K562 (cell line): ENCODE results near the gene SOWAHD. TPM values are rescaled to one million over a fixed set of nuclear protein-coding genes. Genes with fewer than 3 reads are reported as not detected.

ENCODE experiments used
- ATAC-seq: fragments of 200-7000 bp; cut with Tn5 transposase; 3 replicates; pipeline ENCODE4 v1.9.1; 2020; ENCODE audit warnings: moderate library complexity
- BruUV-seq: library from RNA; stranded (reverse); fragments of 400-500 nt; replicated peaks from 2 replicates; lab custom pipeline; 2021; lab: Mats Ljungman, UMichigan
- CTCF ChIA-PET: fragments of 300-600 bp; formaldehyde crosslinking; extraction: SDS; loops from one replicate; lab custom pipeline; 2021; ENCODE audit warnings: low intra/inter-chr PET ratio; lab: Yijun Ruan, JAX
- POLR2A ChIA-PET: fragments of 300-600, 350-650 bp; sonication (Branson Sonifier 250); formaldehyde crosslinking; extraction: SDS; loops from one replicate; lab custom pipeline; 2021; ENCODE audit warnings: antibody characterized with exemption, inconsistent platforms; lab: Yijun Ruan, JAX
- DNase-seq, 4 experiments: peaks; one replicate each; pipeline versions ENCODE4 v3.0.0 to v3.0.0-alpha.2; 2011 to 2018; ENCODE audit warnings: low spot score in 3 of 4, mixed read lengths in 3 of 4; ENCODE audit errors: extremely low read depth in 1 of 4
- FAIRE-seq: peaks from 2 replicates; lab custom pipeline; 2011; peaks lifted over from hg19 to GRCh38; lab: Jason Lieb, UNC
- H2AFZ ChIP-seq: 2 replicates; pipeline ENCODE4 v1.6.0; 2011; ENCODE audit warnings: low read depth, low read length, control low read depth, inconsistent platforms
- H3K27ac ChIP-seq: fragments of 200-600 bp; 3 replicates; pipeline ENCODE4 v1.8.0; 2011; ENCODE audit warnings: low read depth, mild to moderate bottlenecking, control low read depth, inconsistent platforms, low read length, moderate library complexity, mixed read lengths; ENCODE audit errors: extremely low read depth
- H3K27me3 ChIP-seq, 2 experiments: fragments of 300-600 bp in 1 of 2; 2 replicates in 1 of 2; 3 replicates in 1 of 2; pipeline versions ENCODE4 v1.6.0 to v1.8.0; 2011; ENCODE audit warnings: inconsistent platforms in 2 of 2, low read length in 2 of 2, mild to moderate bottlenecking in 1 of 2, mixed read lengths in 1 of 2, moderate library complexity in 1 of 2; ENCODE audit not compliant: control insufficient read depth in 2 of 2, insufficient read depth in 2 of 2
- H3K36me3 ChIP-seq: fragments of 300-600 bp; 3 replicates; pipeline ENCODE4 v1.8.0; 2011; ENCODE audit warnings: mild to moderate bottlenecking, low read length, inconsistent platforms; ENCODE audit not compliant: control insufficient read depth, insufficient read depth
- H3K4me1 ChIP-seq, 2 experiments: fragments of 200-600 bp in 1 of 2; replicated peaks in 1 of 2; 2 replicates in 1 of 2; 3 replicates in 1 of 2; pipeline versions ENCODE4 v1.5.1 to v1.8.0; 2011; ENCODE audit warnings: inconsistent platforms in 2 of 2, low read length in 2 of 2, mild to moderate bottlenecking in 1 of 2, mixed read lengths in 1 of 2, moderate library complexity in 1 of 2; ENCODE audit not compliant: control insufficient read depth in 2 of 2, insufficient read depth in 2 of 2
- H3K4me2 ChIP-seq: 2 replicates; pipeline ENCODE4 v1.6.1; 2011; ENCODE audit warnings: low read length, control low read depth, inconsistent platforms, mixed read lengths; ENCODE audit not compliant: insufficient read depth
- H3K4me3 ChIP-seq: fragments of 200-600 bp; sonication (generic), shearing (Covaris generic); 2 replicates; pipeline ENCODE4 v1.5.1; 2016; ENCODE audit warnings: control low read depth, inconsistent platforms
- H3K79me2 ChIP-seq: fragments of 200-600 bp; 3 replicates; pipeline ENCODE4 v1.8.0; 2011; ENCODE audit warnings: low read length, inconsistent platforms; ENCODE audit not compliant: control insufficient read depth, insufficient read depth
- H3K9ac ChIP-seq, 2 experiments: 2 replicates each; pipeline versions ENCODE4 v1.6.0 to v1.6.1; 2011; ENCODE audit warnings: low read depth in 2 of 2, low read length in 2 of 2, control low read depth in 1 of 2, inconsistent platforms in 1 of 2, mild to moderate bottlenecking in 1 of 2, mixed read lengths in 1 of 2; ENCODE audit not compliant: insufficient read depth in 1 of 2
- H3K9me1 ChIP-seq: one replicate; pipeline ENCODE4 v1.6.0; 2011; ENCODE audit warnings: inconsistent platforms, mild to moderate bottlenecking, low read length, moderate library complexity; ENCODE audit not compliant: control insufficient read depth, insufficient read depth
- H3K9me3 ChIP-seq: replicated peaks from 2 replicates; pipeline ENCODE4 v1.5.1; 2011; ENCODE audit warnings: low read depth, low read length, inconsistent platforms; ENCODE audit not compliant: control insufficient read depth, insufficient read depth
- H4K20me1 ChIP-seq: replicated peaks from 2 replicates; pipeline ENCODE4 v1.6.1; 2011; ENCODE audit warnings: low read length, inconsistent platforms, mixed read lengths; ENCODE audit not compliant: control insufficient read depth, insufficient read depth
- BCLAF1 ChIP-seq, 2 experiments: fragments of 450-650 bp in 1 of 2; IDR thresholded peaks; 2 replicates each; pipeline ENCODE4 v1.6.1; 2011 to 2017; ENCODE audit warnings: low read depth in 2 of 2, antibody characterized with exemption in 1 of 2, borderline replicate concordance in 1 of 2, low read length in 1 of 2, mild to moderate bottlenecking in 1 of 2, mixed read lengths in 1 of 2; ENCODE audit not compliant: control insufficient read depth in 1 of 2
- NBN ChIP-seq: fragments of 450-650 bp; IDR thresholded peaks from 2 replicates; pipeline ENCODE4 v1.6.1; 2016; ENCODE audit warnings: low read depth, mild to moderate bottlenecking
- NR2C2 ChIP-seq, 2 experiments: fragments of 200-800 bp in 1 of 2; sonication (Bioruptor generic) in 1 of 2; sonication (generic) in 1 of 2; formaldehyde crosslinking in 1 of 2; IDR thresholded peaks; 2 replicates each; pipeline versions ENCODE4 v1.6.1 to v1.8.0; 2016 to 2022; ENCODE audit warnings: mild to moderate bottlenecking in 1 of 2, missing compliant biosample characterization in 1 of 2, missing genetic modification characterization in 1 of 2, missing genetic modification reagents in 1 of 2
- POU5F1 ChIP-seq: fragments of 150-350 bp; IDR thresholded peaks from 2 replicates; pipeline ENCODE4 v1.6.1; 2014; ENCODE audit warnings: borderline replicate concordance, low read length, low read depth, mild to moderate bottlenecking; ENCODE audit not compliant: partially characterized antibody
- PTRF ChIP-seq: fragments of 450-650 bp; IDR thresholded peaks from 2 replicates; pipeline ENCODE4 v1.6.1; 2016; ENCODE audit warnings: mild to moderate bottlenecking, missing genetic modification characterization, missing compliant biosample characterization
- SNIP1 ChIP-seq: fragments of 450-650 bp; IDR thresholded peaks from 2 replicates; pipeline ENCODE4 v1.7.1; 2017; ENCODE audit warnings: low read depth, mild to moderate bottlenecking
- TEAD1 ChIP-seq, 2 experiments: fragments of 450-650 bp in 1 of 2; sonication (generic) in 1 of 2; formaldehyde crosslinking; IDR thresholded peaks; 2 replicates each; pipeline versions ENCODE4 v1.4.0 to v1.8.0; 2020 to 2022; ENCODE audit warnings: mild to moderate bottlenecking in 2 of 2, missing genetic modification reagents in 1 of 2
- ZBTB34 ChIP-seq: fragments of 250-450 bp; sonication (Bioruptor Pico); IDR thresholded peaks from 2 replicates; pipeline ENCODE4 v1.8.0; 2021; ENCODE audit warnings: mild to moderate bottlenecking, moderate library complexity
- ZNF134 ChIP-seq: fragments of 250-450 bp; sonication (Bioruptor Pico); conservative IDR thresholded peaks from 2 replicates; pipeline ENCODE4 v1.4.0; 2020
- ZNF717 ChIP-seq: fragments of 250-450 bp; sonication (Bioruptor Pico); IDR thresholded peaks from 2 replicates; pipeline ENCODE4 v1.5.0; 2021
- WGBS: fragments of 100-300 bp; shearing (Covaris generic); methylation state at CpG from one replicate; pipeline ENCODE4 v1.1.6; 2016; ENCODE audit warnings: low coverage, mixed read lengths; ENCODE audit not compliant: insufficient coverage; ENCODE audit errors: missing lambda C conversion rate; 5-methylcytosine and 5-hydroxymethylcytosine counted together
- in situ Hi-C: fragments of 300-500 bp; cut with MboI; formaldehyde crosslinking; loops from 4 replicates; pipeline ENCODE4 v1.15.0; 2018; ENCODE audit warnings: inconsistent platforms, mixed read lengths
- intact Hi-C: fragments of 100-400 bp; cut with micrococcal nuclease; formaldehyde crosslinking; loops from 2 replicates; pipeline ENCODE4 v1.14.2; 2022
- polyA plus RNA-seq, 8 experiments: library from polyadenylated mRNA; depleted of rRNA in 4 of 8; stranded (reverse) in 5 of 8; unstranded in 3 of 8; fragments of >200 nt; fragmentation: Nextera tagmentation in 2 of 8; fragmentation: Illumina TruSeq in 1 of 8; extraction: Ambion mirVana in 2 of 8; extraction: Trizol in 1 of 8; gene quantifications; 2 replicates each; pipeline versions ENCODE4 v1.2.1 to v1.2.3, GENCODE V29; 2011 to 2014; ENCODE audit warnings: inconsistent platforms in 1 of 8, missing spikeins in 1 of 8
- total RNA-seq, 7 experiments: library from RNA; depleted of rRNA in 6 of 7; stranded (reverse); fragments of >200 nt in 6 of 7; fragmentation: Illumina TruSeq in 2 of 7; extraction: Trizol in 2 of 7; gene quantifications; 2 replicates each; pipeline versions ENCODE4 v1.2.1 to v1.2.3, GENCODE V29; 2011 to 2021; ENCODE audit warnings: low replicate concordance in 1 of 7
- TF ChIP-seq, protein P1 (sequence below): fragments of 250-450 bp; sonication (Bioruptor Pico); IDR thresholded peaks from 2 replicates; pipeline ENCODE4 v1.4.0; 2020; ENCODE audit warnings: mild to moderate bottlenecking
- TF ChIP-seq, protein P2 (sequence below): fragments of 450-650 bp; conservative IDR thresholded peaks from 2 replicates; pipeline ENCODE4 v1.6.1; 2016; ENCODE audit warnings: missing genetic modification characterization, low read depth, mild to moderate bottlenecking, missing compliant biosample characterization, moderate library complexity

The SOWAHD gene
- total and polyA plus RNA-seq, 9 of the 15 experiments (the other 6 are each of a cell fraction or from before 2014, with no cell fraction given) = 0.13 to 0.29 TPM; not detected in 7

DNA sequence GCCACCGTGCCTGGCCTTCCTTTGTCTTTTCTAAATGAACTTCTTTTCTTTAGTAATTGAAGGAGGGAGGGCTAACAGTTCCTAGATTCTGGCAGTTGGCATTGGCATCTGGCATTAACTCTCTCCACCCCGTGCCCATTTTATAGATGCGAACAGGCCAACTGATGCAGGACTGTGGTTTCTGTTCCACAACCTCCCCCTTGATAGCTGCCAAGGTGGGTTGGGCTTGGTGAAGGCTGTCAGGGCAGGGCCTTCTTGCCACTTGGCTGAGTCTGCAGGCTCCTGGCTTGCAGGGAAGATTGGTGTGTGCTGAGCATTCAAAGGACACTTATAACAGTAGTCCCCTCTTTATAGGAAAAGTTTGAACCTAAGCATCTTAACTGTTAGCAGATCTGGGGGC is 4.3 kb downstream of the SOWAHD start:
- ATAC-seq = no peak
- BruUV-seq = no TSS peak
- no peaks in the 10 kb centered on the region for H3K36me3 ChIP-seq
- no peak for FAIRE-seq
- POLR2A ChIA-PET = interaction anchor here (0.6 kb wide), 1 partner anchor 115 kb away, joined by 3 read pairs; no protein-coding TSS in a partner anchor
- 27% methylated on average over 2 of the region's 3 CpGs for WGBS
- no peak overlapping the region for H3K9ac ChIP-seq
- CTCF ChIA-PET = no interaction called here
- H3K9me1 ChIP-seq = no peaks in the 10 kb centered on the region
- peaks cover 0 to 22% of the 10 kb centered on the region in 2 experiments; a peak in 3 of 5 replicates for H3K4me1 ChIP-seq
- in situ Hi-C loops (loop anchor here (10.0 kb wide), 1 partner anchor 248 kb away; no protein-coding TSS in a partner anchor), intact Hi-C loops (no loop called here)
- H3K27ac ChIP-seq = no peak overlapping the region
- no peaks in the 10 kb centered on the region for H4K20me1 ChIP-seq
- no peak overlapping the region for H3K4me3 ChIP-seq
- H3K9me3 ChIP-seq = no peaks in the 10 kb centered on the region
- no peak overlapping the region for H3K4me2 ChIP-seq
- H3K27me3 ChIP-seq = no peaks in the 10 kb centered on the region
- H2AFZ ChIP-seq = no peak overlapping the region
- no peaks in the 10 kb centered on the region for H3K79me2 ChIP-seq
- DNase-seq = no peak
- TF ChIP-seq, protein P1, sequence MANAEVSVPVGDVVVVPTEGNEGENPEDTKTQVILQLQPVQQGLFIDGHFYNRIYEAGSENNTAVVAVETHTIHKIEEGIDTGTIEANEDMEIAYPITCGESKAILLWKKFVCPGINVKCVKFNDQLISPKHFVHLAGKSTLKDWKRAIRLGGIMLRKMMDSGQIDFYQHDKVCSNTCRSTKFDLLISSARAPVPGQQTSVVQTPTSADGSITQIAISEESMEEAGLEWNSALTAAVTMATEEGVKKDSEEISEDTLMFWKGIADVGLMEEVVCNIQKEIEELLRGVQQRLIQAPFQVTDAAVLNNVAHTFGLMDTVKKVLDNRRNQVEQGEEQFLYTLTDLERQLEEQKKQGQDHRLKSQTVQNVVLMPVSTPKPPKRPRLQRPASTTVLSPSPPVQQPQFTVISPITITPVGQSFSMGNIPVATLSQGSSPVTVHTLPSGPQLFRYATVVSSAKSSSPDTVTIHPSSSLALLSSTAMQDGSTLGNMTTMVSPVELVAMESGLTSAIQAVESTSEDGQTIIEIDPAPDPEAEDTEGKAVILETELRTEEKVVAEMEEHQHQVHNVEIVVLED (CRISPR knock-in tag) = no peak
- TF ChIP-seq, protein P2, sequence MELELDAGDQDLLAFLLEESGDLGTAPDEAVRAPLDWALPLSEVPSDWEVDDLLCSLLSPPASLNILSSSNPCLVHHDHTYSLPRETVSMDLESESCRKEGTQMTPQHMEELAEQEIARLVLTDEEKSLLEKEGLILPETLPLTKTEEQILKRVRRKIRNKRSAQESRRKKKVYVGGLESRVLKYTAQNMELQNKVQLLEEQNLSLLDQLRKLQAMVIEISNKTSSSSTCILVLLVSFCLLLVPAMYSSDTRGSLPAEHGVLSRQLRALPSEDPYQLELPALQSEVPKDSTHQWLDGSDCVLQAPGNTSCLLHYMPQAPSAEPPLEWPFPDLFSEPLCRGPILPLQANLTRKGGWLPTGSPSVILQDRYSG = no peak
- TF ChIP-seq SNIP1 (no peak), ZNF134 (CRISPR knock-in tag) (no peak), BCLAF1 (IDR thresholded peaks at IDR 0.05; ENCODE audit: borderline replicate concordance in 1 of 2, control insufficient read depth in 1 of 2, low read depth in 2 of 2, low read length in 1 of 2) (no peak), TEAD1 (CRISPR knock-in tag; IDR thresholded peaks at IDR 0.05) (no peak), NR2C2 (CRISPR knock-in tag; IDR thresholded peaks at IDR 0.05) (no peak), NR2C2 (tag; IDR thresholded peaks at IDR 0.05) (no peak), PTRF (tag) (no peak), POU5F1 (no peak), NBN (no peak), ZNF717 (CRISPR knock-in tag) (no peak), ZBTB34 (CRISPR knock-in tag) (no peak)
